SK-N-MC (cell line): ENCODE results near the gene MIDN.

ENCODE experiments used
- DNase-seq: peaks from one replicate; pipeline ENCODE4 v3.0.0-alpha.2; 2011; ENCODE audit warnings: low read depth, low spot score
- H3K27ac ChIP-seq: fragments of 200-600 bp; sonication (generic); 2 replicates; pipeline ENCODE4 v1.5.1; 2016; ENCODE audit warnings: mixed run types
- H3K36me3 ChIP-seq: fragments of 200-600 bp; sonication (generic); 2 replicates; pipeline ENCODE4 v1.6.1; 2017; ENCODE audit warnings: antibody characterized with exemption, low read length, mixed read lengths; ENCODE audit not compliant: insufficient read depth
- H3K4me3 ChIP-seq: fragments of 200-600 bp; sonication (generic); 2 replicates; pipeline ENCODE4 v1.5.1; 2016
- H3K9ac ChIP-seq: fragments of 200-600 bp; sonication (generic); 2 replicates; pipeline ENCODE4 v1.8.0; 2017; ENCODE audit warnings: mixed run types, mixed read lengths; ENCODE audit not compliant: insufficient read length
- H3K9me3 ChIP-seq: fragments of 200-600 bp; sonication (generic); 2 replicates; pipeline ENCODE4 v1.6.1; 2017; ENCODE audit warnings: low read depth, mild to moderate bottlenecking, antibody characterized with exemption, low read length, moderate library complexity, mixed read lengths
- EZH2 ChIP-seq: fragments of 200-600 bp; sonication (generic); IDR thresholded peaks from one replicate; pipeline ENCODE4 v1.6.1; 2017; ENCODE audit warnings: antibody characterized with exemption
- FOXP2 ChIP-seq: optimal IDR thresholded peaks from 2 replicates; pipeline ENCODE3; 2011; ENCODE audit warnings: mild to moderate bottlenecking, moderate library complexity; ENCODE audit not compliant: insufficient read depth; ENCODE audit errors: extremely low read length, control extremely low read depth
- POLR2AphosphoS5 ChIP-seq: IDR thresholded peaks from 2 replicates; pipeline ENCODE4 v1.6.1; 2012; ENCODE audit warnings: mild to moderate bottlenecking, low read depth, low read length, borderline replicate concordance

The MIDN gene

GRCh38 chr19:1269478-1270212 lies 21.3 kb downstream of the MIDN start:
- peak; percentile 74; the same call in 1 of the 2 replicates for TF ChIP-seq POLR2AphosphoS5
- TF ChIP-seq EZH2: no peak
- Histone ChIP-seq H3K36me3 (peaks cover 47% of the 10 kb centered on the region), H3K9ac (peak overlapping the region; percentile 86), H3K27ac (peak overlapping the region; percentile 93), H3K4me3 (peak overlapping the region; percentile 78), H3K9me3 (no peaks in the 10 kb centered on the region)
- DNase-seq: no peak

- H3K9me3 ChIP-seq: no peaks in the 10 kb centered on the region
- peak overlapping the region; percentile 86 for H3K9ac ChIP-seq
- peak overlapping the region; percentile 78 for H3K4me3 ChIP-seq
- peaks cover 52% of the 10 kb centered on the region for H3K36me3 ChIP-seq
- H3K27ac ChIP-seq: peak overlapping the region; percentile 93
- TF ChIP-seq EZH2: no peak
- no peak for TF ChIP-seq FOXP2
- no peak for TF ChIP-seq POLR2AphosphoS5
- no peak for DNase-seq
Observed at GRCh38 chr19:1270213-1270853, 21.9 kb downstream of the MIDN start.

GRCh38 chr19:1270854-1271527 lies 22.6 kb downstream of the MIDN start:
- TF ChIP-seq FOXP2 (no peak), EZH2 (no peak), POLR2AphosphoS5 (peak; percentile 50; the same call in 1 of the 2 replicates)
- Histone ChIP-seq H3K27ac (peak overlapping the region; percentile 93), H3K4me3 (peak overlapping the region; percentile 78), H3K9ac (peak overlapping the region; percentile 86), H3K9me3 (no peaks in the 10 kb centered on the region), H3K36me3 (peaks cover 52% of the 10 kb centered on the region)
- no peak for DNase-seq

- no peak overlapping the region for H3K4me3 ChIP-seq
- peak overlapping the region; percentile 53 for H3K9ac ChIP-seq
- peak overlapping the region; percentile 93 for H3K27ac ChIP-seq
Observed at GRCh38 chr19:1271528-1272422, 23.4 kb downstream of the MIDN start.

GRCh38 chr19:1272423-1273262 lies 24.3 kb downstream of the MIDN start:
- peak overlapping the region; percentile 53 for H3K9ac ChIP-seq
- H3K27ac ChIP-seq: peak overlapping the region; percentile 93
- H3K4me3 ChIP-seq: no peak overlapping the region

More at GRCh38 chr19:1271528-1272422, 23.4 kb downstream of the MIDN start:
- no peak for DNase-seq
- Histone ChIP-seq H3K36me3 (peaks cover 52% of the 10 kb centered on the region), H3K9me3 (no peaks in the 10 kb centered on the region)
- TF ChIP-seq FOXP2 (no peak), EZH2 (no peak), POLR2AphosphoS5 (no peak)

GRCh38 chr19:1273263-1274041 lies 25.1 kb downstream of the MIDN start:
- H3K36me3 ChIP-seq: peaks cover 52% of the 10 kb centered on the region
- H3K9me3 ChIP-seq: no peaks in the 10 kb centered on the region
- no peak overlapping the region for H3K9ac ChIP-seq
- H3K27ac ChIP-seq: peak overlapping the region; percentile 98
- H3K4me3 ChIP-seq: no peak overlapping the region
- no peak for DNase-seq
- no peak for TF ChIP-seq EZH2
- no peak; the same call in none of the 2 replicates for TF ChIP-seq POLR2AphosphoS5
- no peak for TF ChIP-seq FOXP2

More at GRCh38 chr19:1272423-1273262, 24.3 kb downstream of the MIDN start:
- TF ChIP-seq EZH2 (no peak), FOXP2 (no peak), POLR2AphosphoS5 (no peak)
- DNase-seq: no peak
- H3K36me3 ChIP-seq: peaks cover 52% of the 10 kb centered on the region
- H3K9me3 ChIP-seq: no peaks in the 10 kb centered on the region
